Neutrophil (primary cell): ENCODE data around the gene MEG3.

Source experiments
- H3K27ac ChIP-seq: fragments of 200-600 bp; sonication (generic); 2 replicates; pipeline ENCODE4 v1.5.1; 2016; ENCODE audit warnings: mild to moderate bottlenecking, moderate library complexity
- H3K27me3 ChIP-seq: fragments of 200-600 bp; sonication (generic); 2 replicates; pipeline ENCODE4 v1.6.0; 2016; ENCODE audit warnings: mild to moderate bottlenecking
- H3K36me3 ChIP-seq: fragments of 200-600 bp; sonication (generic); 2 replicates; pipeline ENCODE4 v1.5.1; 2017
- H3K4me1 ChIP-seq, 2 experiments: fragments of 200-600 bp in 1 of 2; sonication (generic) in 1 of 2; 1 replicate in 1 of 2; 2 replicates in 1 of 2; pipeline versions ENCODE4 v1.5.1 to v1.6.1; 2013 to 2016; ENCODE audit warnings: low read depth in 1 of 2, low read length in 1 of 2, mild to moderate bottlenecking in 1 of 2, moderate library complexity in 1 of 2; ENCODE audit not compliant: control insufficient read depth in 1 of 2, insufficient read depth in 1 of 2
- H3K4me3 ChIP-seq, 2 experiments: fragments of 200-600 bp in 1 of 2; sonication (generic) in 1 of 2; 1 replicate in 1 of 2; 2 replicates in 1 of 2; pipeline ENCODE4 v1.5.1; 2013 to 2016; ENCODE audit warnings: low read depth in 1 of 2, low read length in 1 of 2, mild to moderate bottlenecking in 1 of 2, moderate library complexity in 1 of 2
- H3K9me3 ChIP-seq: fragments of 200-600 bp; sonication (generic); 2 replicates; pipeline ENCODE4 v1.5.1; 2016
- CTCF ChIP-seq: fragments of 200-600 bp; sonication (generic); IDR thresholded peaks from 2 replicates; pipeline ENCODE4 v1.5.1; 2016; ENCODE audit warnings: antibody characterized with exemption

The MEG3 gene

GRCh38 chr14:100904307-100905087 lies 78.6 kb downstream of the MEG3 start:
- no peaks in the 10 kb centered on the region for H3K4me1 ChIP-seq
- H3K36me3 ChIP-seq = no peaks in the 10 kb centered on the region
- no peak for TF ChIP-seq CTCF
- H3K27me3 ChIP-seq = peaks cover 83% of the 10 kb centered on the region
- no peak overlapping the region for H3K27ac ChIP-seq
- H3K4me3 ChIP-seq = no peak overlapping the region
- H3K9me3 ChIP-seq = no peaks in the 10 kb centered on the region

GRCh38 chr14:100905166-100905565 lies 79.2 kb downstream of the MEG3 start:
- TF ChIP-seq CTCF = no peak
- Histone ChIP-seq H3K9me3 (no peaks in the 10 kb centered on the region), H3K4me3 (no peak overlapping the region), H3K36me3 (no peaks in the 10 kb centered on the region), H3K4me1 (no peaks in the 10 kb centered on the region), H3K27me3 (peaks cover 76% of the 10 kb centered on the region), H3K27ac (no peak overlapping the region)

DNA sequence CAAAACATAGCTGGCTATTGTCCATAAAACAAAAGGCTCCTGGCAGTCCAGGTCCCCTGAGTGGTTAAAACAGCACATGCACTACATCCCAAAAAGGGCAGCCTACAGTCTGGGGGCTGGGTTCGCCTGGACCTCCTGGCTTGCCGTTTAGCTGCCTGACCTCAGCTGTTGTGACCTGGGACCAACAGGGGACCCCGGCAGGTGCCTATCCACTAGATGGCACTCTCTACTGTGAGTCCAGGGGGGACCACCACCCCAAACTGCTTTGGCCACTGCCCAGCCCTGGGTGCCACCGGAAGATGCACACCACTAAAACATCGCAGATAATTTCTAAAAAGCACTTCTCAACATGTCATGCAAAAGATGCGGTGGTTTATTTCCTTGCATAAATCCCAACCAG lies 80.5 kb downstream of the MEG3 start:
- peaks cover 64% of the 10 kb centered on the region for H3K27me3 ChIP-seq
- H3K36me3 ChIP-seq = no peaks in the 10 kb centered on the region
- H3K4me3 ChIP-seq = no peak overlapping the region
- no peak overlapping the region for H3K27ac ChIP-seq
- no peaks in the 10 kb centered on the region for H3K9me3 ChIP-seq
- TF ChIP-seq CTCF = no peak
- no peaks in the 10 kb centered on the region for H3K4me1 ChIP-seq

DNA sequence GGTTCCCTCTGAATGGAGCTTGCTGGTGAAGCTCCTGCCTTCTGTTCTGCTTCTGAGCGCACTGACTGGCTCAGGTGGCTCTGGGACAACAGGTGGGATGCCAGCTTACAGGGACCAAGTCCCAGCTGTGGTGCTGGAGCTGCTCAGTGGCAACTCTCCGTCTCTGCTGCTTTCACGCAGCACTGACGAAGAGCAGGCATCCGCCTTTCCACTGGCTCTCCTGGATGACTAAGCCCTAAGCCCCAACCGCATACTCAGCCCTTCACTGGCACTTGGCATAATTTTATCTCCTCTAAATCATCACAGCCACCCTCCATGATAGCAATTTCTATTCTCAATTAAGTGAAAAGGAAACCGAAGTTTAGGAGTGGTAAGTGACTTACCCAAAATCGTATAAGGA lies 81.3 kb downstream of the MEG3 start:
- H3K4me3 ChIP-seq = no peak overlapping the region
- peaks cover 55% of the 10 kb centered on the region for H3K27me3 ChIP-seq
- H3K9me3 ChIP-seq = no peaks in the 10 kb centered on the region
- no peaks in the 10 kb centered on the region for H3K36me3 ChIP-seq
- no peaks in the 10 kb centered on the region for H3K4me1 ChIP-seq
- H3K27ac ChIP-seq = no peak overlapping the region
- no peak for TF ChIP-seq CTCF

GRCh38 chr14:100909439-100909838 lies 83.5 kb downstream of the MEG3 start:
- no peak for TF ChIP-seq CTCF
- no peak overlapping the region for H3K4me3 ChIP-seq
- no peaks in the 10 kb centered on the region for H3K36me3 ChIP-seq
- no peaks in the 10 kb centered on the region for H3K9me3 ChIP-seq
- no peaks in the 10 kb centered on the region for H3K4me1 ChIP-seq
- H3K27me3 ChIP-seq = peaks cover 33% of the 10 kb centered on the region
- H3K27ac ChIP-seq = no peak overlapping the region
